T follicular helper cell (primary cell): Measurements from ENCODE around the gene SORCS3.
"Not testable (repeated sequence)": the region's sequence is repeated elsewhere in the genome, so short reads cannot be mapped to it uniquely, and the experiment has no call there.

ENCODE experiments used
- DNase-seq: peaks from one replicate; pipeline ENCODE4 v3.0.0-alpha.2; 2020; ENCODE audit warnings: low read depth

The SORCS3 gene

DNA sequence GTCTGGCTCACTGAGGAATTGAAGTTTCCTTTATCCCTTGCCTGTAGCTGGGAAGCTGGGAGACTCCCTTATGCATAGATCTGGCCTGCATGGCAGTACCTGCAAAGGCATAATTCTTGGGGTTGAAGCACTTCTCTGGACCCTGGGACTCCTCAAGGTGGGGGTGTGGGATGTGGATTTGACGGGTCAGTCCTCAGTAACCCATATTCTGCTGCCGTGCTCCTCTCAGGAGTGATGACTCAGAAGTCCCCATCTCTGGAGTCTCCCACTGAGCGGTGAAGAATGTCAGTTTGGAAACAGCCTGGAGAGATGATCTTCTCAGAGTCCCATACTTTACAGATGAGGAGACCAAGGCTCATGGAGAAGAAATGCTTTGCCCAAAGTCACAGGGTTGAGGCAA, 49.0 kb downstream of the SORCS3 start:
- no peak for DNase-seq

DNA sequence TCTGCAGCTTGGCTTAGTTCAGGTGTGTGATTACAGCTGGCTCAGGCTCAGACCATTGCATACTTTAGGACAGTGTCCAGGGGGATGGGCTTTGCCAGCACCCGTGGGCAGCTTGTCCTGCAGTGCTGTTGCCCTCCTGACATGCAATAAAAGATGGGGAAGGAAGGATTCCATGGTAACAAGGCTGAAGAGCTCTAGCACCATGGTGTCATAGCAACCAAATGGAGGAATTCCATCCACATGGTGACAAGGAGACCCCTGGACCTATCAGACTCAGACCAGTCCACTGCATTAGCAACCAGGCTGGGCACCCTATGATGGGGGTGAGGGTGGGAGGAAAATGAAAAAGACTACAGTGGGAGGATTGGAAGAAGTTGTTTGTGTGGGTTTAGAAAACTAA, 49.9 kb downstream of the SORCS3 start:
- no peak for DNase-seq

DNA sequence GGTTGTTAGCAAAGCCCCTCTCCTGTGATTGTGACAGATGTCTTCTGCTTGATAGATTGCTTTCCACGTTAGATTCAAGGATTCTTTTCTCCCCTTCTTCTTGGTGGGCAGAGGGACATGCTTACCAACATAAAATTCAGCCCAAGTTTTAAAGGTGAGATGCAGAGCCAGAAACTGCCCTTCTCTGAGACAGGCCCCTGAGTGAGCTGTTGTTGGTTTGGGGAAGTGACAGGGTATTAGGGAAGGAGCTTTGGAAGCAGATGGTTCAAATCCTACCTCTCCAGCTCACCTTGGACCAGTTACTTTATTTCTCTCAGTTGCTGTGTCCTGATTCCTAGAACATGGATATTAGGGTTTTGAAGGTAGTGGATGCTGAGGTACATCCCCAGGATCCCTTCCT, 53.0 kb downstream of the SORCS3 start:
- no peak for DNase-seq

DNA sequence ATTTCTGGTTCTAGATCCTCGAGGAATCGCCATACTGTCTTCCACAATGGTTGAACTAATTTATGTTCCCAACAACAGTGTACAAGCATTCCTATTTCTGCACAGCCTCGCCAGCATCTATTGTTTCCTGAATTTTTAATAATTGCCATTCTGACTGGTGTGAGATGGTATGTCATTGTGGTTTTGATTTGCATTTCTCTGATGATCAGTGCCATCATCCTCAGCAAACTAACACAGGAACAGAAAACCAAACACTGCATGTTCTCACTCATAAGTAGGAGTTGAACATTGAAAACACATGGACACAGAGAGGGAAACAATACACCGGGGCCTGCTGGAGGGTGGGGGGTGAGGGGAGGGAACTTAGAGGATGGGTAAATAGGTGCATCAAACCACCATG, 62.2 kb downstream of the SORCS3 start:
- not testable (repeated sequence) for DNase-seq

DNA sequence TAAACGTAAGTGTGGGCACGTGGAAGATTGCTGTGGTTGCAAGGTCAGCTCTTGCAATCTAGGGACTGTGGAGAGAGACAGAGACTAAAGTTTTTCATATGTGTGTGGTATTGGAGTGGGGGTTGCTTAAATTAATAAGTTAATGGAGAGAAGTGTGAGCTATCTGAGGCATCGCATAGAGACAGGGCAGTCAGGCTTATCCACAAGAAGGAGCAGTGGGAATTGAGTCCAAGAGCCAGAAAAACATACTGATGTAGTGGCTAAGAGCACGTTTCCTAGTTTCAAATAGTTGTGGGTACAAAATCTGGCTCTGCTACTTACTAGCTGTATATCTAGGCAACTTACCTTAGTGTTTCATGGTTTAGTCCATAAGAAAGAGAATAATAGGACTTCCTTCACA, 65.8 kb downstream of the SORCS3 start:
- no peak for DNase-seq

DNA sequence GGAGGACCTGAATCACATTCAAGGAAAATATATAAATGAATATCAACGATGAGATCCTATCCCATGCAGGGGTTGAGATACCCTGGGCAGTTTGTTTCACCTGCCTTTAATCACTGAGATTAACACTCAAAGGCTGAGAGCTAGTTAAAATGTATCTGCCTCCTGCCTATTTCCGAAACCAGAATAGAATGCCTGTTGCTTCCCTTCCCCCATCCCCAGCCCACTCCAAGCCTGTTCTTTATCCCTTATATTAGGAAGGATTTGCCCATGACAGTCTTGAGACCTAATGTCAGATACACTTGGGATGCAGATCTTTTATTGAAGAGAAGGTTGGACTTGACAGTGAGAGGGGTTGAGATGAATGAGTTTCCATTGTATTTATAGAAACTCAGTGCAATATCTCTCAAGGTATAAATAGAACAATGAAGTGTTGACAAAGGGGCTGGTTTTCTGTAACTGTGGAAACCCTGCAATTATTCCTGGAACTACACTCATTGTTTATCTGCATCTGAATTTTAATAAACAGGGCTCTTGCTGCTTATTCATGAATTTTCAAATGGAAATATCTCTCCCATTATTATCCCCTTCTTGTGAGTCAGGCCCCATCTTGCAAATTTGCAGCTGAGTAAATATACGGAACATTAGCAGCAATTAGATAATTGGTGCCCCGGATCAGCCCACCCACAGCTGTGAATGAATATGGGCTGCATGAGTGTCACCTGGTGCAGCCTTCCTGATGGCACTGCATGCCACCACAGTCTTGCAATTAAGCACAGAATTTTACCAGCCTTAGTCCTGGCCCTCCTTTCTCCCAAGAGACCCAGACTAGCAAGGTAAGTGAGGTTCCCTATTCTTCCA, 66.7 kb downstream of the SORCS3 start:
- no peak for DNase-seq

DNA sequence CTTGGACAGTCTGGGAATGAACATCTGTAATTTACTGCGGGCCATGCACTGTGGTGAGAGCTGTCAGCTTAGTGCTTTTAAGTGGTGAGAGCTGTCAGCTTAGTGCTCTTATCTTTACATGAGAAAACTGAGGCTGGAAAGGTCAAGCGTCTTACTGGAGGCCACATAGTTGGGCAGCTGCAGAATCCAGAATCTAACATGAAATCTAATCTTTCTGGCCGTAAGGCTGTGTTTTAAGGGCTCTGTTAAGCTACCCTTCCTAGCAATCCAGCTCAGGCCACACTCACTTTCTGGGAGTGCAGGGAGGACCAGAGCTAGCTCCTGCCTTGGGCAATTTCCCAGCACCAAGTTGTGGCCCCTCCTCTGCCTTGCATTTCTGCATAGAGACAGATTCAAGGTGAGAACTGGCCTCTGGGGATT, 70.2 kb downstream of the SORCS3 start:
- no peak for DNase-seq

DNA sequence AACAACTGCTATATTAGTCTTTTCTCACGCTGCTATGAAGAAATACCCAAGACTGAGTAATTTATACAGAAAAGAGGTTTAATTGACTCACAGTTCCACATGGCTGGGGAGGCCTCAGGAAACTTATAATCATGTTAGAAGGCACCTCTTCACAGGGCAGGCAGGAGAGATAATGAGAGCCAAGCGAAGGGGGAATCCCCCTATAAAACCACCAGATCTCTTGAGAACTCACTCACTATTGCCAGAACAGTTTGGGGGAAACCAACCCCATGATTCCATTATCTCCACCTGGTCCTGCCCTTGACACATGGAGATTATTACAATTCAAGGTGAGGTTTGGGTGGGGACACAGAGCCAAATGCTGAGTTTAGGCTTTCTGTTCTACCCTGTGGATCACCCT, 89.5 kb downstream of the SORCS3 start:
- not testable (repeated sequence) for DNase-seq

DNA sequence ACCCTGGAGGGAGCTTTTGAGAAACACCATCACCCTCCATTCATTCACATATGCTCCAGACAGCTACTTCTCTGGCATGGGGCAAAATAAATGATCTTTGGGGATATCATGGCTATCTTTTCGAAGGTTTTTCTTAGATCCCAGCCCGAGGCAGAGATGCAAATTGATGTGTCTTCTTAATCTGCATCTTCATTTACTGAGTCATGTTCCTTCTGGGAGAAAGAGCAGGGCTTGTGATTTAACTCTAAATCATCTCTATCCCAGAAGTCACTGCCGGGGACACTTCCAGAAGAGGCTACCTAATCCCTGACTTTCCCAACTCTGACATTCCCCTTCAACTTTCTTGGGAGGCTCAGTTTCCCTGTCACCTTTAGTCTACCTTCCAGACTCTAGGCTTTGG, 90.1 kb downstream of the SORCS3 start:
- DNase-seq = no peak

DNA sequence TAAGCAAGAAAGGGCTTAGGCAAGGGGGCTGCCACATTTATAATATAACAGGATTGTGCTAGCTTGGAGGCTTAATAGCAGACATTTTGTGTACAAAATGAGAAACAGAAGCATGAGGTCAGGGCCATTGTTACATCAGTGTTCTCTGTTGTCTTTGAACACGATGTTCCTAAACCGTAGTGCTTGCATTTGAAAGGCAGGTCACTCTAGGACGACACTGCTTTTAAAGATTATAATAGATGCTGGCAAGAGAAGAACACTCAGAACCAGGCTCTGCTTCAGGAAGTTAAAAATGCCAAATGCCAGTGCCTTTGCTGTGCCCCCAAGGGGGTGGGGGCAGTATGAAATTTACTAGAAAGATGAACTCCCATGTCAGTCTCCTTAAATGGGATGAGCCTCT, 91.1 kb downstream of the SORCS3 start:
- DNase-seq = no peak

DNA sequence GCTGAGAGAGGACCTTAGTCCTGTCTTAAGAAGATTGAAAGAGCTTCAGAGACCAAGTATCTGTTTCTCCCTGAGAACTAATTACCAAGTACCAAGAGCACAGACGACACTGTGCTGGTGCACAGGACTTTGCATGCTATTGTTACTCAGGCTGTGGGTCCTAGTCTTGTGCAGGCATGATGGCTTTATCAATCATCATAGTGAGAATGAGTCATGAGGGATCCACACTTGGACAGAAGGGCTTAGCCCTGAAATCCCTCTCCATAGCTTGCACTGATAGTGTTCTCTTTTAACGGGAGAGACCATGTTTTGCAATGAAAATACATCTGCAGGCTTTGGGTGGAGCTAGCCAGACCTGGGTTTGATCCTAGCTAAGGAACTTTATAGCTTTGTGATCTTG, 93.3 kb downstream of the SORCS3 start:
- DNase-seq = no peak

DNA sequence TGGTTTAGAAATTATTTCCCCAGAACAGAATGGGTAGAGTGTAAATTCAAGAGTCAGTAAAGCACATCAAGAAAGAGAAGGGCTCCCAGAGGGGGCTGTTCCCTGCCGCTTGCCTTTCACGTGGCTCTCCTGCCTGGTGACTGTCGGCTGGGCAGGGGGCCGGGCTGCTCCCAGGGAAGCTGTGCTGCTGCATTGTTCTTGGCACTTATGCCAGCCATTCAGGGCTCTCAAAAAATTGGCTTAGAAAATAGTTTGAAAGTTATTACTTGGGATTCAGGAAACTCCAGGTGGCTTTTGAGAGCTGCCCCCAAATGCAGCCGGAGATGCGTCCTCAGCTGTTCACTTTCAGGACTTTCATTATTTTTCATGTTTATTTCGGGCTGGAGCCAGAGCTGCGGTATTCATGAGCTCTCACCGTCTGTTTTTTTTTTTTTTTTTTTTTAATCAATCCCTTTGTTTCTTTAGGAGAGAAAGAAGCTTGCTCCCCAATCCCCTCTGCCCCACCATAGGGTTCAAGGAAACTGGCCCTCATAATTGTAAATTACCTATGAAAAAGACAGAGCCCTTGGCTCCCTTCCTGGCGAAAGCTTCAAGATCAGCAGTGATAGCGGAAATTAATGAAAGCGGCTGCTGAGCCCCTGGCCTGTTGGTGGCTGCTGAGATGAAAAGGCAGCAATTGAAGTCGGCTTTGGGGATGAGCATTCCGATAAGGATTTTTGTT, 94.1 kb downstream of the SORCS3 start:
- DNase-seq = no peak

DNA sequence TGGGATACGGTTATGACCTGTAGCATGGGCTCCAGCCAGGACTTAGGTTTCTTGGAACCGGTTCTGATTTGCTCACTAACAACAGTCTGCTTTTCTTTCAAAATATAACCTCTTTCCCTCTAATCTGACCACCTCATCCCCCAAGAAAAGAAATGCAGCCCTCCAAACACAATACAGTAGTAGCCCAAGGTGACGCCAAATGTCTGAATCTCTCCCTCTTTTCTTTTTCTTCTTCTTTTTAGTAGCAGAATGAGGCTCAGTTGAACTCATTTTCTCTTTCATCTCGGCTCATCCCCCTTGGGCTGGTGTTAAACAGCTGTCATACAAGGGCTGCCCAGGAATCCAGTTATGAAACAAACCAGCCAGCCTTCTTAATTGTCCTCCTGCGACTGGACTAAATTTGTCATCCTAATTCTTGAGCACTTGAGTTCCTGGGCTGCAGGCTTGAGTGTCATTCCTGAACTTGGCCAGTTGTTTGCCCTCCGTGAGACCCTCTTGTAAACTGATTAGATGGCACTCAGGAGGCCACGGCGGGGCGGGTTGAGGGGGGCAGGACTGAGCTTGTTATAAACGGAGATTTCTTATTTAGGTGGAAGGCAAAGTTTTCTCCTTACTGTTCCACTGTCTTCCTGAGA, 94.8 kb downstream of the SORCS3 start:
- DNase-seq = no peak

DNA sequence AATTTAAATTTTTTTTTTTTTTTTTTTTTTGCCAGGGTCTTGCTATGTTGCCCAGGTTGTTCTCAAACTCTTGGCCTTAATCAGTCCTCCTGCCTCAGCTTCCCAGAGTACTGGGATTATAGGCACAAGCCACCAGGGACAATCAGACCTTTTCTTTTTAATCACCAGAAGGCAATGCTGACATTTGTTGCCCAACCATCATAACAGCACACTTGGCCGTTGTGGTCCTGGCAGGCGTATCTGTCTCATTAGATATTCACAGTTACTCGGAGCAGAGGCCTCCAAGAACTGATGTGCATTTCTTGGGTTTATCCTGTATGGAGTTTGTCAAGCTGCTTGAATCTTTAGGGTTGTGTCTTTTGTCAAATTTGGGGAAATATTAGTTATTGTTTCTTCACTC, 100.0 kb downstream of the SORCS3 start:
- no peak for DNase-seq

DNA sequence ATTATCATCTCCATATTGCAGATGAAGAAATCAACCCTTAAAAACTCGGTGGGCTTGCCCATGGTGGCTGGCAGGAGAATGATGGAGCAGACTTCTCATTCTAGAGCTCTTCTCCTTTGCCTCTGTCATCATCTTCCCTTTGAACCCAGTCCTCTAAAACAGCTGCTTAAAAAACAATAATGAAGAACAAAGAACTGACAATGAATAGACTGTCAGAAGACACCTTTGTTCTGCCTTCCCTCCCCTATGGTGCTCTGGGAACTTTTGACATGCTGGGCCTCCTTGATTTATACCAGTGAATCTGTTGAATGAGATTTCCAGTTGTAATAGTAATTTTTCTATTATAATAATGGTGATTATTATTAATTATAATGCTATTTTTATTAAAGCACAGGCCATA, 103.0 kb downstream of the SORCS3 start:
- DNase-seq = no peak

DNA sequence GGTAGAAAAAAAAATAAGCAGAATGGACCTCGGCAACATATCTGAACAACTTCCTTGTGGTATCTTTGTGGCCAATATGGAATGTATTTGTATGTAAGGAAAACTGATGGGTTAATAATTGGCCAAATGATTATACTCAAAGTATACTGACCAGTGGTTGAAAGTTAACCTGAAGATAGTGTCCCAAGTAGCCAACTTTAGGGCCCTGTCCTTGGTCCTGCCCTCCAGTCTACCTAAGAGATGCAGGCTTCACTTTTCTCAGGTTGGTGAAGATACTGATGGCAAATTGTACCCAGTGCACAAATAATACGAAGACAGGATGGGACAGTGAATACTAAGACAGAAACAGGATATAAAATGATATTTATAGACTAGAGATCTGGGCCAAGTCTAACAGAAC, 109.2 kb downstream of the SORCS3 start:
- DNase-seq = no peak

DNA sequence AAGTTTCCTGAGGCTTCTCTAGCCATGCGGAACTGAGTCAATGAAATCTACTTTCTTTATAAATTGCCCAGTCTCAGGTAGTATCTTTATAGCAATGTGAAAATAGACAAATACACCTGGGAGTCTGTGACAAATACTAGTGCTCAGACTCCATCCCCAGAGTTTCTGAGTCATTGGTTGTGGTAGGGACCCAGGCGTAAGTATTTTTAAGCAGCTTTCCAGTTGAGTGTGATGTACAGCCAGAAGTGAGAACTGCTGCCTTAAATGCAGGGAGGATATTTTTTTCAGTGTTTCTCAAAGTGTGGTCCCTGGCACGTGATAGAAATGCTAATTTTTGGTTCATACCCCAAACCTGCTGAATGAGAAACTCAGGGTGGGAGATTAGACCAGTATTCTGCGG, 121.7 kb downstream of the SORCS3 start:
- DNase-seq = no peak

DNA sequence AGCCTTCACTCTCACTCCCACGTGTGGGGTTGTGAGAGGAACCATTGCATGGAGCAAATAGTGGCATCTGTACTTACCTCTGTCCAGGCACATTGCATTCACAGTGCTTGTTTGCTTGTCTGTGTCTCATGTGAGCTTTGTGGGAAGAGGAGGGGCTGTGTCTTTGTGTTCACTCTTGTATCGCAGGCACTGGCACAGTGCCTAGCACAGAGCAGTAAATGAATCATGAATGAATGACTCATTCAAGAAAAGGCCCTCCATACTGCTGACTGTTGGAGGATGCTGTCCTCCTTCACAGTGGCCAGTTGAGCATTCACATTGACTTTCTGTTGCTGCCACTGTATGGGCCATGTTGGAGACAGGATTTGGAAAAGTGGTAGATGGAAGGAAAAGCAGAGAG, 125.3 kb downstream of the SORCS3 start:
- no peak for DNase-seq

DNA sequence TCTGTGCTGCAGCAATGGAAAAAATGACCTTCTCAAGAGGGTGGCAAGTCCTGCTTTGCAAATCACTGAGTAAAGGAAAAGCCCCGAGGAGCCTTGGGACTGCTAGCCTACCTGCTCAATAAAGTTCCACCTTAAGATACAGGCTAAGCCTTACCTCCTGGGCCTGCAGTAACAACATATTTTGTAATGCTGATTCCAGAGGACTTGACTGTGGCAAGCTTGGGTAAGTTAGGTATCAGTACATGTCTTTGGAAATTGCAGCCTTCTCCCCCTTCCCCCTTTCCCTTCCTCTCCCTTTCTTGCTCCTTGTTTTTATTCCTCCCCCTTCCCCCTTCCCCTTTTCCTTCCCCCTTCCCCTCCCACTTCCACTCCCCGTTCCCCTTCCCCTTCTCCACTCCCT, 126.2 kb downstream of the SORCS3 start:
- no peak for DNase-seq

DNA sequence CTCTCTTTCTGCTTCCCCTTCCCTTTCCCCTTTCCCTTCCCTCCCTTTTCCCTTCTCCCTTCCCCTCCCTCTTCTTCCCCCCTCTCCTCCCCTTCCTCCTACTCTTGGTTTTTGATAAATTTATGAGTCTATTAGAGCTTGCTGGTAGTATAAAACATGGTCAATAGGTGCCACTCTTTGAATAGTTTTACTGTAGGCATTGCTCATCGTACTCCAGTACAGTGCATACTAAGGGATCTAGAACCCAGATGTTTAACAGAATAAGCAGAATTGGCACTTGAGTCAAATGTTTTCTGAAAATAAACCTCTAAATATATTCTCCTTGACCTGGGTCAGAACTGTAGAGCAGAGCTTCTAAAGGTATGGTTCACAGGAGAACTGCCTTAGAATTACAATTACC, 126.7 kb downstream of the SORCS3 start:
- no peak for DNase-seq

DNA sequence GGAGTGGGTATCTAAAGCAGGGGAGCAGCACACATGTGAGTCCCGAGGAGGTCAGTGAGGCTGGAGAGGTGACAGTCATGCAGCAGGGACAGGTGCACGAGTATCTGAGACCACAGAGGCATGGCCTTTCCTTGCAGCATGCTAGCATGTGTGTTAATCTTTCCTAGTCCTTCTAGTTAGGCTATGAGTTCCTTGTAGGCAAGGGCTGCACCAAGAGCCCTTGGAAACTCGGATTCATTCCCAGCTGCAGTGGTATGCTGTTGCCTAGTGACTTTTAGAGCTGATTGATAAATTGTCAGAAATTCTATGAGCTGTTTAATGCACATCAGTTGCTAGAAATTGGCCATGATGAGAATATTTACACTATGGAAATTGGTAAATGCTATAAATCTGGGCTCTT, 132.0 kb downstream of the SORCS3 start:
- DNase-seq = no peak

DNA sequence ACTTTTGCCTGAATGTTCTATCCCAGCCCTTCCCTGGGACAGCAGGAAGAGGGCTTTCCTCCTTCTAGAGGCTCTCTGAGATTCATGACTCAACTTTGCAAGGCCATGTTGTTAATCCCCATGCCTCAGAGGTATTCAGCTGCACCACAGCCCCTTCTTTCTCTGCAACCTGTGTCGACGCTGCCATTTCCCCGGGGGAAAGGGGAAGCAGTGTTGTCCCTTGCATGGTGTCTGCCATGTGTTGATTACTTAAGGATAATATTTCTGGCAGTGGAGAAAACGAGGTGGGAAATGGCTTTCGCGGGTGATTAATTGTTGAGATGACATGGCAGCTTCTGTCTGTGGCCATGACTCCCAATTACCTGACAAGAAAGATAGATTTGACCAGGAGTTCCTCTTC, 133.1 kb downstream of the SORCS3 start:
- DNase-seq = no peak
